GM18519 (cell line): ENCODE data around the gene ANKRD13C.
"Not testable (repeated sequence)": the region's sequence is repeated elsewhere in the genome, so short reads cannot be mapped to it uniquely, and the experiment has no call there.

Experiments used
- ATAC-seq: cut with Tn5 transposase; IDR thresholded peaks from one replicate; pipeline ENCODE4 v1.9.1; 2021; ENCODE audit warnings: mild to moderate bottlenecking, moderate library complexity; ENCODE audit not compliant: unreplicated experiment, low FRiP score

Gene ANKRD13C

GRCh38 chr1:70360321-70360720 is 5.8 kb upstream of the ANKRD13C start:
- no peak for ATAC-seq

- peak; percentile 54 for ATAC-seq
Measured at GRCh38 chr1:70358921-70359564, 4.5 kb upstream of the ANKRD13C start.

GRCh38 chr1:70355920-70356319 is 1.4 kb upstream of the ANKRD13C start:
- no peak for ATAC-seq

GRCh38 chr1:70355111-70355407 is 537 bp upstream of the ANKRD13C start:
- no peak for ATAC-seq

GRCh38 chr1:70353601-70354331 is 756 bp downstream of the ANKRD13C start:
- peak; percentile 20 for ATAC-seq

GRCh38 chr1:70353044-70353443 is 1.5 kb downstream of the ANKRD13C start:
- ATAC-seq: no peak

GRCh38 chr1:70349799-70350198 is 4.7 kb downstream of the ANKRD13C start:
- not testable (repeated sequence) for ATAC-seq

GRCh38 chr1:70348399-70349165 is 5.9 kb downstream of the ANKRD13C start:
- no peak for ATAC-seq

- ATAC-seq: not testable (repeated sequence)
Measured at GRCh38 chr1:70339644-70340043, 14.9 kb downstream of the ANKRD13C start.

GRCh38 chr1:70336050-70336449 is 18.5 kb downstream of the ANKRD13C start:
- no peak for ATAC-seq

GRCh38 chr1:70334436-70334835 is 20.1 kb downstream of the ANKRD13C start:
- no peak for ATAC-seq

GRCh38 chr1:70333245-70333644 is 21.3 kb downstream of the ANKRD13C start:
- no peak for ATAC-seq

- ATAC-seq: no peak
Measured at GRCh38 chr1:70331962-70332361, 22.6 kb downstream of the ANKRD13C start.

GRCh38 chr1:70327306-70328076 is 27.0 kb downstream of the ANKRD13C start:
- ATAC-seq: no peak

- no peak for ATAC-seq
Measured at GRCh38 chr1:70324683-70325082, 29.8 kb downstream of the ANKRD13C start.

GRCh38 chr1:70319750-70320149 is 34.8 kb downstream of the ANKRD13C start:
- no peak for ATAC-seq

GRCh38 chr1:70318191-70318590 is 36.3 kb downstream of the ANKRD13C start:
- ATAC-seq: no peak

GRCh38 chr1:70317087-70317486 is 37.4 kb downstream of the ANKRD13C start:
- no peak for ATAC-seq

- no peak for ATAC-seq
Measured at GRCh38 chr1:70315782-70316181, 38.7 kb downstream of the ANKRD13C start.

- no peak for ATAC-seq
Measured at GRCh38 chr1:70314706-70315304, 39.7 kb downstream of the ANKRD13C start.
